ENCODE data around the gene SDHAF1.

- TF ChIP-seq CTCF (IDR thresholded peaks at IDR 0.05) (no peak), POLR2A (IDR thresholded peaks at IDR 0.05) (no peak)
These were observed 19.3 kb upstream of the SDHAF1 start for GRCh38 chr19:35975608-35976214.
